ENCODE results near the gene CHPF. TPM values are rescaled to one million over a fixed set of nuclear protein-coding genes. Genes with fewer than 3 reads are reported as not detected.

CHPF gene
- total and polyA plus RNA-seq, 2 donors: 8.5 to 17.5 TPM

- Histone ChIP-seq H3K9me3 (ENCODE audit: control insufficient read depth in 2 of 2, insufficient read depth in 1 of 2, low read length in 1 of 2) (no peaks in the 10 kb centered on the region), H3K4me3 (ENCODE audit: low read length in 2 of 2) (no peak overlapping the region), H3K27me3 (ENCODE audit: control insufficient read depth in 2 of 2, insufficient read depth in 1 of 2, low read length in 1 of 2) (peaks cover 26 to 74% of the 10 kb centered on the region in 2 donors), H3K27ac (ENCODE audit: low read depth in 1 of 2, low read length in 1 of 2) (no peak overlapping the region), H3K4me1 (ENCODE audit: control insufficient read depth in 2 of 2, insufficient read depth in 2 of 2, low read length in 2 of 2) (peaks cover 0 to 12% of the 10 kb centered on the region in 2 donors), H3K36me3 (ENCODE audit: control insufficient read depth in 2 of 2, insufficient read depth in 2 of 2, low read length in 1 of 2) (no peaks in the 10 kb centered on the region)
- no peak for DNase-seq (ENCODE audit: low read depth in 6 of 9, low spot score in 9 of 9)
- WGBS: 91% methylated on average over 6 of the region's 6 CpGs
Measured at GRCh38 chr2:219575566-219576504, 32.2 kb upstream of the CHPF start.

- H3K4me3 ChIP-seq (ENCODE audit: low read length in 2 of 2): no peak overlapping the region
- peaks cover 0 to 12% of the 10 kb centered on the region in 2 donors for H3K4me1 ChIP-seq (ENCODE audit: control insufficient read depth in 2 of 2, insufficient read depth in 2 of 2, low read length in 2 of 2)
- H3K27ac ChIP-seq (ENCODE audit: low read depth in 1 of 2, low read length in 1 of 2): no peak overlapping the region
- H3K36me3 ChIP-seq (ENCODE audit: control insufficient read depth in 2 of 2, insufficient read depth in 2 of 2, low read length in 1 of 2): no peaks in the 10 kb centered on the region
- no peak for DNase-seq (ENCODE audit: low read depth in 6 of 9, low spot score in 9 of 9)
- 93% methylated on average over 22 of the region's 22 CpGs for WGBS
- peaks cover 37 to 85% of the 10 kb centered on the region in 2 donors for H3K27me3 ChIP-seq (ENCODE audit: control insufficient read depth in 2 of 2, insufficient read depth in 1 of 2, low read length in 1 of 2)
- H3K9me3 ChIP-seq (ENCODE audit: control insufficient read depth in 2 of 2, insufficient read depth in 1 of 2, low read length in 1 of 2): peaks cover 0 to 4% of the 10 kb centered on the region in 2 donors
Measured at GRCh38 chr2:219574484-219575311, 31.1 kb upstream of the CHPF start.

GRCh38 chr2:219573166-219573565 lies 29.6 kb upstream of the CHPF start:
- peaks cover 0 to 12% of the 10 kb centered on the region in 2 donors for H3K4me1 ChIP-seq (ENCODE audit: control insufficient read depth in 2 of 2, insufficient read depth in 2 of 2, low read length in 2 of 2)
- no peaks in the 10 kb centered on the region for H3K36me3 ChIP-seq (ENCODE audit: control insufficient read depth in 2 of 2, insufficient read depth in 2 of 2, low read length in 1 of 2)
- H3K27me3 ChIP-seq (ENCODE audit: control insufficient read depth in 2 of 2, insufficient read depth in 1 of 2, low read length in 1 of 2): peaks cover 42 to 94% of the 10 kb centered on the region in 2 donors
- H3K27ac ChIP-seq (ENCODE audit: low read depth in 1 of 2, low read length in 1 of 2): no peak overlapping the region
- H3K4me3 ChIP-seq (ENCODE audit: low read length in 2 of 2): no peak overlapping the region
- DNase-seq (ENCODE audit: low read depth in 6 of 9, low spot score in 9 of 9): no peak
- 97% methylated on average over 5 of the region's 5 CpGs for WGBS
- H3K9me3 ChIP-seq (ENCODE audit: control insufficient read depth in 2 of 2, insufficient read depth in 1 of 2, low read length in 1 of 2): peaks cover 0 to 4% of the 10 kb centered on the region in 2 donors

- H3K4me1 ChIP-seq (ENCODE audit: control insufficient read depth in 2 of 2, insufficient read depth in 2 of 2, low read length in 2 of 2): peaks cover 0 to 12% of the 10 kb centered on the region in 2 donors
- WGBS: 95% methylated on average over 13 of the region's 13 CpGs
- no peaks in the 10 kb centered on the region for H3K36me3 ChIP-seq (ENCODE audit: control insufficient read depth in 2 of 2, insufficient read depth in 2 of 2, low read length in 1 of 2)
- no peak within 1 kb of the TSS for H3K27ac ChIP-seq (ENCODE audit: low read depth in 1 of 2, low read length in 1 of 2)
- H3K9me3 ChIP-seq (ENCODE audit: control insufficient read depth in 2 of 2, insufficient read depth in 1 of 2, low read length in 1 of 2): peaks cover 0 to 4% of the 10 kb centered on the region in 2 donors
- no peak for DNase-seq (ENCODE audit: low read depth in 6 of 9, low spot score in 9 of 9)
- H3K4me3 ChIP-seq (ENCODE audit: low read length in 2 of 2): peak within 1 kb of the TSS; percentile 22 to 57
- peaks cover 46 to 96% of the 10 kb centered on the region in 2 donors for H3K27me3 ChIP-seq (ENCODE audit: control insufficient read depth in 2 of 2, insufficient read depth in 1 of 2, low read length in 1 of 2)
Measured at GRCh38 chr2:219572237-219573001, 28.8 kb upstream of the CHPF start, which contains the start of gene INHA. TSS of gene INHA (plus strand) at chr2:219572310. CDS start at chr2:219572375, 65 bp downstream.

GRCh38 chr2:219571311-219572236 lies 28.0 kb upstream of the CHPF start, which contains the start of gene OBSL1:
TSS of gene OBSL1 (minus strand) at chr2:219571539. CDS start at chr2:219571232, 307 bp downstream.
- peaks cover 46 to 95% of the 10 kb centered on the region in 2 donors for H3K27me3 ChIP-seq (ENCODE audit: control insufficient read depth in 2 of 2, insufficient read depth in 1 of 2, low read length in 1 of 2)
- peak in 1 of 9 donors; percentile 23 for DNase-seq (ENCODE audit: low read depth in 6 of 9, low spot score in 9 of 9)
- 17% methylated on average over 42 of the region's 42 CpGs for WGBS

GRCh38 chr2:219570924-219571310 lies 27.3 kb upstream of the CHPF start:
- H3K4me1 ChIP-seq (ENCODE audit: control insufficient read depth in 2 of 2, insufficient read depth in 2 of 2, low read length in 2 of 2): peaks cover 0 to 6% of the 10 kb centered on the region in 2 donors
- peaks cover 0 to 4% of the 10 kb centered on the region in 2 donors for H3K9me3 ChIP-seq (ENCODE audit: control insufficient read depth in 2 of 2, insufficient read depth in 1 of 2, low read length in 1 of 2)
- 1% methylated on average over 55 of the region's 55 CpGs for WGBS
- peak in 1 of 9 donors; percentile 13 for DNase-seq (ENCODE audit: low read depth in 6 of 9, low spot score in 9 of 9)
- peaks cover 47 to 92% of the 10 kb centered on the region in 2 donors for H3K27me3 ChIP-seq (ENCODE audit: control insufficient read depth in 2 of 2, insufficient read depth in 1 of 2, low read length in 1 of 2)
- H3K36me3 ChIP-seq (ENCODE audit: control insufficient read depth in 2 of 2, insufficient read depth in 2 of 2, low read length in 1 of 2): no peaks in the 10 kb centered on the region
- H3K4me3 ChIP-seq (ENCODE audit: low read length in 2 of 2): peak overlapping the region; percentile 29 to 57
- H3K27ac ChIP-seq (ENCODE audit: low read depth in 1 of 2, low read length in 1 of 2): no peak overlapping the region

More at GRCh38 chr2:219571311-219572236, 28.0 kb upstream of the CHPF start, which contains the start of gene OBSL1:
- peak within 1 kb of the TSS; percentile 29 to 57 for H3K4me3 ChIP-seq (ENCODE audit: low read length in 2 of 2)
- H3K9me3 ChIP-seq (ENCODE audit: control insufficient read depth in 2 of 2, insufficient read depth in 1 of 2, low read length in 1 of 2): peaks cover 0 to 4% of the 10 kb centered on the region in 2 donors
- H3K36me3 ChIP-seq (ENCODE audit: control insufficient read depth in 2 of 2, insufficient read depth in 2 of 2, low read length in 1 of 2): no peaks in the 10 kb centered on the region
- peak within 1 kb of the TSS in 1 of 2 donors; percentile 61 for H3K27ac ChIP-seq (ENCODE audit: low read depth in 1 of 2, low read length in 1 of 2)
- peaks cover 0 to 6% of the 10 kb centered on the region in 2 donors for H3K4me1 ChIP-seq (ENCODE audit: control insufficient read depth in 2 of 2, insufficient read depth in 2 of 2, low read length in 2 of 2)

- peaks cover 0 to 6% of the 10 kb centered on the region in 2 donors for H3K4me1 ChIP-seq (ENCODE audit: control insufficient read depth in 2 of 2, insufficient read depth in 2 of 2, low read length in 2 of 2)
- peaks cover 0 to 4% of the 10 kb centered on the region in 2 donors for H3K9me3 ChIP-seq (ENCODE audit: control insufficient read depth in 2 of 2, insufficient read depth in 1 of 2, low read length in 1 of 2)
- WGBS: 26% methylated on average over 95 of the region's 95 CpGs
- H3K4me3 ChIP-seq (ENCODE audit: low read length in 2 of 2): peak overlapping the region in 1 of 2 donors; percentile 57
- H3K27ac ChIP-seq (ENCODE audit: low read depth in 1 of 2, low read length in 1 of 2): peak overlapping the region in 1 of 2 donors; percentile 61
- peak in 1 of 9 donors; percentile 32 for DNase-seq (ENCODE audit: low read depth in 6 of 9, low spot score in 9 of 9)
- H3K27me3 ChIP-seq (ENCODE audit: control insufficient read depth in 2 of 2, insufficient read depth in 1 of 2, low read length in 1 of 2): peaks cover 49 to 92% of the 10 kb centered on the region in 2 donors
- no peaks in the 10 kb centered on the region for H3K36me3 ChIP-seq (ENCODE audit: control insufficient read depth in 2 of 2, insufficient read depth in 2 of 2, low read length in 1 of 2)
Measured at GRCh38 chr2:219570194-219570923, 26.8 kb upstream of the CHPF start.

Measured in thymus (tissue), 11 donors.